Measurements from ENCODE around the gene LTBP1.

LTBP1 gene

DNA sequence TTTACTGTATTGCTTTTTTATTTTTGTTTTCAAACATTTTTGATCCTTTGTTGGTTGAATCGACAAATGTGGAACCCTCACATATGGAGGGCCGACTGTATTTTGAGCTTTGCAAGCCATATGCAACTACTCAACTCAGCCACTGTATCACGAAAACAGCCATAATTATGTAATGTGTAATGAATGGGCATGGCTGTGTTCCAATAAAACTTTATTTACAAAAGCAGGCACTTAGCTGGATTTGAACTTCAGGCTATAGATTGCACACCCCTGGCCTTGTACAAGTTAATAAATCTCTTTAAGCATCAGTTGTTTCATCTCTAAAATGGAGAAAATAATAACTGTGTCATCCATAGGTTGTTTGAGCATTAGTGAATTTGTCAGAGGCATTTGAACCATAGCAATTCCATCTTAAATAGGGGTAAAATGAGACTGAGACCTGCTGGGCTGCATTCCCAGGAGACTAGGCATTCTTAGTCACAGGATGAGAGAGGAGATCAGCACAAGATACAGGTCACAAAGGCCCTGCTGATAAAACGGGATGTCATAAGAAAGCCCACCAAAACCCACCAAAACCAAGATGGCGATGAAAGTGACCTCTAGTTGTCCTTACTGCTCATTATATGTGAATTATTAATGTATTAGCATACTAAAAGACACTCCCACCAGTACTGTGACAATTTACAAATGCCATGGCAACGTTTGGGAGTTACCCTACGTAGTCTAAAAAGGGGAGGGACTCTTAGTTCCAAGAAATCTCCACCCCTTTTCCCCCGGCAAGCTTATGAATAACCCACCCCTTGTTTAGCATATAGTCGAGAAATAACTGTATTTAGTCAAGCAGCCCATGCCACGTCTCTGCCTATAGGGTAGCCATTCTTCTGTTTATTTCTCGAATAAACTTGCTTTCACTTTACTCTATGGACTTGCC lies 13.7 kb upstream of the LTBP1 start:
- DNase-seq, result no peak

DNA sequence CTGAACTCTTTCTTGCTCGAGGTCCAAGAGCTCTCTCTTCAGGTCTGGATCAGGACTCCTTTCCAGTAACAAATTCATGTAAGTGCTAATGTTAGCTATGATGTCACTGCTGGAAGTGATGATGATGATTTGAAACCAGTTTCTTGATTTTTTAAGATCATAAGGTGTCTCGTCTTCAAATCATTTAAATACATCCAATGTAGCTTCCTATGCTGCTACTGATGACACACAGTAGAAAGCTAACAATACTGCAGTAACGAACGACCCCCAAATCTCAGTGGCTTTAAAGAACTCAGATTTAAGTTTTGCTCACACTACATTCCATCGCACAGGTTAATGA lies 13.0 kb upstream of the LTBP1 start:
- DNase-seq, result no peak

DNA sequence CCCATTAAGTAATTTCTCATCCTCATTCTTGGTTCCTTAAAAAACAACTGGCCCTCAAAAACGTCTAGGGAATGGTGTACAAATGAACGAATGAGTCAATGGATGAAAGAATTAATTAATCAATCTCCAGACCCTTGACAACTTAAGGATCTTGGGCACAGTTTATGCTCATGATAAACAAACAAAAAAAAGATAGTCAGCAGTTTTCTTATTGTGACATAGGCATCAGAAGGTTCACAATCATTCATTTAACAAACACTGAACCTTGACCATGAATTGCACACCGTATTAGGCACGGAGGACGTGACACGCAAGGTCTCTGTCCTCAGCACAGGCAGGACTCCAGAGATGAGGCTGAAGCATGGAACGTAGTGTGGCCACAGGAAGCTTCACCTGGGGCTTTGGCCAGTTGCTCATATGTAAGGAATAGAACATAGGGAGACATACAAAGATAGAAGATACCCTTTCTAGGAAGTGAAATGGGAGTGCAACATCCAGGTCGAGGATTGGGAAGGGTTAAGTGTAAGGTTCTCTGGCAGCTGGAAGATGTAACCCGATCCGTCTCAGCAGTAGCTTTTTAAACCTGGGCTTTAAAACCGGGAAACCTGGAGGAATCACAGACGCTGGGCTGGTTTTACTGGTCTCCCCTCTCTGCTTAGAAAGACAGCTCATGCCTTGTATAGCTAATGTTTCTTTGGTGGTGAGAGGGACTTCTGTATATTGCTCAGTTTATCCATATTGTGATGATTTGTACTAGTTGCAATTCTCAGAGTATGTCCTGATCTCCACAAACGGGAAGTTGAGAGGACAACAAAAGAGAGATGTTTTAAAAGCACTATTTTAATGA lies 8.9 kb upstream of the LTBP1 start:
- DNase-seq, result no peak

DNA sequence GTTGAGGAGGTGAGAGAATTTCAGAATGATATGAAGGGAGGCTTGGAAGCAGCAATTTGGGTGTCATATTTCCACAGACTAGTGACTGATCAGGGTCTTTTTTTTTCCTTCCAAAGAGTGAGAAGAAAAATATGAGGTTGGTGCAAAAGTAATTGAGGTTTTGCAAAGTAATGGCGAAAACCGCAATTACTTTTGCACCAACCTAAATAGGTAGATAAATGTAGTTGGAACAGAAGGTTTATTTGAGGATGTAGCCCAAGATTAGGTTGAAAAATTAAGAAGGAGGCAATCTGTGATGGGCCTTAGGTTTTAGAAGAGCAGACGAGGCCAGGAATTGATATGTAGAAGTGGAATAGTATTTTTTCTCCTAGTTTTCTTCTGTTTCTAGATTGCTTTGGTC lies 7.8 kb upstream of the LTBP1 start:
- DNase-seq, result no peak

DNA sequence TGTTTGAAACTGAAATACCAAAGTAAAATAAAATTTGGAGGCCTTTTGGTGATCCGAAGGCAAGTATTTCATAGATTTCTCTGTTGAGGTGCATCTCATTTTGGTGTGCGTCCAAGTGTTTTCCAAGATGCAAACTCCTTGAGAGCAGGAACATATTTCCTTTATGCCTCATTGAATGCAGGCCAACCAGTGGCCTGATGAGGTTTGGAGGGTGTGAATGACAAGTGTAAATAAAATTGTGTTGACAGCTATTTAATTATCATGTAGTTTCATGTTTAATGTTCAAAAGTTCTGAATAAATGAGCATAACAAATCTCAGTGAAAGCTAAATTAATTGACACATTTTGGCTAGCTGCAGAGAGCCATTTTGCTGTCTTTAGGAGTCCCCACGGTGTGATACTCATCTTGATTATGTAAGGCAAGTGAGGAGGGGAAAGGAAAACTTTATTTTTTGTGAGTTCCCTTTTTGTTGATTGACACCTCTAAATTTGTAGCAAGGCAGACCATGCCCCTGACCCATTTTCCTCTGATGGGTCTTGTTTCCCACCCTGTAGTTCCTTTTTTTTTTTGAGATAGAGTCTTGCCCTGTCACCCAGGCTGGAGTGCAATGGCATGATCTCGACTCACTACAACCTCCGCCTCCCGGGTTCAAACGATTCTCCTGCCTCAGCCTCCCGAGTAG lies 6.3 kb upstream of the LTBP1 start:
- no peak for DNase-seq

DNA sequence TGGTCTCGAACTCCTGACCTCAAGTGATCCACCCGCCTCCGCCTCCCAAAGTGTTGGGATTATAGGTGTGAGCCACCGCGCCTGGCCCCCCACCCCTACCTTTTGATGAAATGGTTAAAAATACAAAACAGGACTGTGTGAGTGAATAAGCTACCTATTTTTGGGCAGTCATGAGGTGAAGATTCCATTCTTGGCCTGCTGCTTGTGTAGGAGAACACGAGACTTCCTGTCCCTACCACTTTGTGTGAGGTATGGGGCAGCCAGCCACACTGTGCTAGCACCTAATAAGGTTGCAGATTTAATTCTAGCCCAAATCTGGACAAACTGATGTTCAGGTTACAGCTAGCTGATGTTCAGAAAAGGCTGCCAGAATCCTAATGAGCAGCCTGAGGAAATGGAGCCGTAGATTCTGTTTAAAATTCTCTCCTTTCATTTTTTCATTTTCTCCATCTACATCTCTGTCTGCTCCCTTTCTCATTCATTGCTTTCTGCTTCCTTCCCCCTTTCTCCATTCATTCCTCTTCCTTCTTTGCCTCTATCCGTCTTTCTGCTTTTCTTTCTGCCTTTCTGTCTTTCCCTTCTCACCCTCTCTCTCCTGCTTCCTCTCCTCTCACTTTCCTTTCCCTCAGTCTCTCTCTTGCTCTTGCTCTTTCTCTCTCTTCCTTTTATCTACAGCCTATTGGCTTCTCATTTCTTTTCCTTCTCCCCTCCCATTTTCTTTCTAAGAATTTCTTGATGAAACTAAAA lies 4.6 kb upstream of the LTBP1 start:
- DNase-seq, result no peak

DNA sequence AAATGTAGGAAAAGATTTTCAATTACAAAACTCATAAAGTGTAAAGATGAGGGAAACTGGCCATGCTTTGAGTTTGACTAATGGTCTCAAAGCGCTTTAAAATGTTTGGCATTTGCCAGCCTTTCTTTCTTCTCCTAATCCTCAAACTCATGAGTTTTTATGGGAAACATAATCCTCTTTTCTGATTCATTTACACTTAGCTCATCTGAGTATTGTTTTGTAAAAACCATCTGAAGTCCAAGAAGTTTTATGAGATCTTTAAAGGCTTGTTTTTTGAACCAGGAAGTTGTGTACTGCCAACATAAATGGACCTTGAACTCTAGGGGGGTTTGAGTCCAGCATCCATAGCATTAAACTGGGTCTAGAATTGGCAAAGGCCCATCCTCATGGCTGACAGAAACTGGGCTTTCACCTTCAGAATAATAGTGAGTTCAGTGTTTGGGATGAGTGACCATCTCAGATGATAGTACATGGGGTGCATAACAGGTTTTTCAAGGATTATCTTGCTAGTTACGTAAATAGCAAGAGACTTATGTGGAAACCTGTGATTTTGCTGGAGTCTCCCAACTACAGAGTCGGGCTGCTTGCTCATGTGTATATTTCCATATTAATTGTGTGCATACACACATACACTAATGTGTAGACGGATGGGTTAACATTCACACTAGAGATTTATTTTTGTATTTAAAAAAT lies 3.8 kb upstream of the LTBP1 start:
- no peak for DNase-seq

DNA sequence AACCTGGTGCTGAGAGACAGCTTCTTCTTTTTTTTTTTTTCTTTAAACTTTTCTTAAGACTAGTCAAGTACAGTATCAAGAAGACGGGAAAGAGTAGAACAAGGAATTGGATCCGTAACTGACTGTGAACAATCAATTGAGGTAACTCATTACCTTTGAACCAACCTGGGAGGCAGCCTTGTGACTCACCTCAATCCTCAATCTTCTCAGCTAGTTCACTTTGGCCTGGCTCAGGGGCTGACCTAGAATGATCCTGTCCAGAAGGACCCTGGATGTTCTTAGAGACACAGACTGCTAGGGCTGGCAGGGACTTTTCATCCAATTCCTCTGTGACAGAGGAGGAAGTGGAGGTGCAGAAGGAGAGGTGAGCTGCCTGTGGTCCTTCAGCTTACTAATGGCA lies 1.5 kb upstream of the LTBP1 start:
- DNase-seq, result no peak

DNA sequence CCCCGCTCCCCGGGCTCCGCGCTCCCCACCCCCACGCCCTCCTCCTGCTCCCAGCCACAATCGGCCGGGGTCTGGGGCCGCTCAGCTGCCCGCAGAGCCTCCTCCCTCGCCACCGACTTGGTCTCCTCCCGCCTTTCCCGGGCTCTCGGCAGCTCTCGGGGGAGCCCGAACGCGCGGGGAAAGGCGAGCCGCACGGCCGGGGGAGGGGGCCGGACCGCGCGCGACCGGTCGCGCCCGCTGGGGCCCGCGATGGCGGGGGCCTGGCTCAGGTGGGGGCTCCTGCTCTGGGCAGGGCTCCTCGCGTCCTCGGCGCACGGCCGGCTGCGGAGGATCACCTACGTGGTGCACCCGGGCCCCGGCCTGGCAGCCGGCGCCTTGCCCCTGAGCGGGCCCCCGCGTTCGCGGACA lies 327 bp downstream of the LTBP1 start:
- no peak for DNase-seq

DNA sequence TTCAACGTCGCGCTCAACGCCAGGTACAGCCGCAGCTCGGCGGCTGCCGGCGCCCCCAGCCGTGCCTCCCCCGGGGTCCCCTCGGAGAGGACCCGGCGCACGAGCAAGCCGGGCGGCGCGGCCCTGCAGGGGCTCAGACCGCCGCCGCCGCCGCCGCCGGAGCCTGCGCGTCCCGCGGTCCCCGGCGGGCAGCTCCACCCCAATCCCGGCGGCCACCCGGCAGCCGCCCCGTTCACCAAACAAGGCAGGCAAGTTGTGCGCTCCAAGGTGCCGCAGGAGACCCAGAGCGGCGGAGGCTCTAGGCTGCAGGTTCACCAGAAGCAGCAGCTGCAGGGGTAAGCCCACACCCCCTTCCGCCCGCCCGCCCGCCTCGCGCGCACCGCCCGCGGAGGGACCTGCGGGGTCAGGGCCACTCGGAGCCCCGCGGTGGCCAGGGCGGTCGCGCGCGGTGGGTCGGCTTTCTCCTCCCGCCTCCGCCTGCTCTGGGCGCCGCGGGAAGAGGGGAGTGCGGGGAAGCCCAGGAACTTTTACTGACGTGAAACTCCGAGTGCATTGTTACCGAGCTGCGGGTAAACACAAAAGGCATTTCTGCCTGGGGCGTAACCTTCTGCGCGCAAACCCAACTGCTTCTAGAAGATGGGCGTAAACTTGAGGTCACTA lies 861 bp downstream of the LTBP1 start:
- no peak for DNase-seq

DNA sequence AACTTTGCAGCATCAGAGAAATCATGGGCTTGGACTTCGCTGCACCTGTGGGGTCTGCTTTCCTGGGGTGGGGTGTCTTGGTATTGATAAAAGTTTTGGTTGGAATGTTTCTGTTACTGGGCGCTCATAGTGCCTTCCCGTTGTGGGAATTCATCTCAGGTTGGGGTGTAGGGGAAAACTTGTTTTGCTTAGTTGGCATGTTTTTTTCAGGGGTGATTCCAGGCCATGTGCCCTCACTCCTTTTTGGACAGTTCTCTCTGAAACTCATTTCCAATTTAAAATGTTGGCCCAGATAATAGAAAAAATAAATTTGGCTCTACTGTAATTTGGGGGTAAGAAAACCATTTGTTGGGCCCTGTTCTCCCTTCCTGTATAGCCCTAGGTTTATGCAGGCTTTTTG lies 1.5 kb downstream of the LTBP1 start:
- no peak for DNase-seq

DNA sequence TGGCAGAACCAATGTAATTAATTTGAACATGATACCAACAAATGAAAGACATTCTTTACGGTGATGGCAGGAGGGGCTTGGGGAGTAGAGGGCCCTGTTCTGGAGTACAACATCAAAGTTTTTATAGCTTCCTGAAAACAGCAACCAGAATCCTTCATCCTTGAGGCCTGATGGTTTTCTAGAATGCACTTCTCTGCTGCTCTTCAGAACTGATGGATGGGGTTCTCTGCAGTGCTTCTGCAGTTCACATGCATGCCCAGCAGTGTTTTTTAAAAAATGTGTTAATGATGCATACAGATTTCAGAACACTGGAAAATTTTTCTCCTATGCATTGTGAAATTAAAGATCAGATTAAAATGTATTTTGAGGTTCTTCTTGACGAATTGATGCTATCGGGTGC lies 2.5 kb downstream of the LTBP1 start:
- DNase-seq, result no peak

DNA sequence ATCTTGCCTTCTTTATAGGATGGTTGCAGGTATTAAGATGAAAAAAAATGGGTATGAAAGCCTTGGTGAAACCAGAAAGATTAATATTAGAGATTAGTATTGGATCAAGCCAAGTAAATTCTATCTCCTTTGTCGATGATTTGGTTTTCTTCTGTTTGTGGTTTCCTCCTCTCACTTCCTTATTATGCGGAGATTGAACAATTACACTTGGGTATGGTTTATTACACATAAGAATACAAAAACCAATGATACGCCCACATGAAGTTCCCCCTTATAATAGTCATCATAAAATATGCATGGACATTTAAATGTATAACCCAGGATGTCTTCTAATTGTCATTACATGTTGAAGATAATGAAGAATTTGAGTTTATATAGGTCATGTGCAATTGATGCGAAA lies 4.9 kb downstream of the LTBP1 start:
- DNase-seq, result no peak

DNA sequence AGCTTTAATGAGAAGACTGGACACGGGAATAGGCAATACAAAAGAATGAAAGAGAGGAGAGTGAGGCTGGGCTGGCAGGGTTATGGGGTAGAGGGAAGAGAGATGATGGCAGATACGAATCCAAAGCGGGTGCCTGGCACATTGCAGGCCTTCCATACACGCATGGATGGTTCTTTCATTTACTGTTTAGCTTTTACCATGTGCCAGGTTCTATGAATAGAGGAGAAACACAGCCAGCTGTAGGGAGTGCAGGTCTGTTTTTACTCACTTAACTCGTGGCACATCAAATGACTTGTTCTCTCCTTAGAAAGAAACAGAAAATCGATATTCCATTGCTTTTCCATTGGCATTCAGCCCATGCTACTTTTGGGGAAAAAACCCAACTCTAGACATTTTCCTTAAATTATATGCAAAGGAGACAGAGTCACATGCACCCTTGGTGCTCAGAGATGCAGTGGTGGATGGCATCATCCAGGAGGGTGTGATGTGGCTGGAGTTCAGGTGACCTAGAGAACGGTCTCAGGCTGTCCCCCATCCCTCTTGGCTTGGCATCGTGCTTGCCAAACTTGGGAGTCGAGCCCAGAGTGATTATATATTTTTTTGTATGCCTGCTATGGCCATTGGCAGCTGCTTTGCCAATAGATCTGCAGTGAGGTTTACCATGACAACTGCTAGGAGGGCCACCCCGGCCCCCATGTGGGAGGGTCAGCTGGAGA lies 6.2 kb downstream of the LTBP1 start:
- DNase-seq, result no peak

DNA sequence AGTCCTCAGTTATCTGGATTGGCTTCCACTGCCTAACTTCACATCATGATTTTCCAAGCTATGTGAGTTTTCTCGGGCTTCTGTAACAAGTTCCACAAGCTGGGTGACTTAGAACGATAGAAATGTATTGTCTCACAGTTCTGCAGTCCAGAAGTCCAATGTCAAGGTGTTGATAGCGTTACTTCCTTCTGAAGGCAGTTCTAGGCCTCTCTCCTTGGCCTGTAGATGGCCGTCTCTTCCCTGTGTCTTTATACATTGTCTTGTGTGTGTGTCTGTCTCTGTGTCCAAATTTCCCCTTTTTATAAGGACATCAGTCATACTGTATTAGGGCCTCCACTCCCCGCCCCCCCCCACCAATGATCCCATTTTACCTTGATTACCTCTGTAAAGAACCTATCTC lies 7.5 kb downstream of the LTBP1 start:
- DNase-seq, result no peak

DNA sequence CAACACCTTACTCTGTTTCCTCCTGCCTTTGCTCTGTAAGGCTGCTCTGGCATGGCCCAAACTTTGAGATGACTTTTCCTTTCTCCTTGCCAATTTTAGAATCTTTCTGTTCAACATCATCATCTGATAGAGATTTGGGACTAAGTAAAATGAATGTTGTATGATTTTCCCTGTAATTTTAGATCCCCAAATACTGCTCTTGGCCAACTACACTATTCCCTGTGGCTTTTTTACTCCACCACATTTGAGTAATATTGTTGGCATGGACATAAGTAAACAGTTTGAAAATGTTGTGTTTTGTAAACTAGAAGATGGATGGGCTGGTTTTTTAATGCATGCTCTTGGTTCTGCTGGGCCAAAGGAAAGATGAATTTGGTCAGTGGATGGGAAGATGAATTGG lies 12.1 kb downstream of the LTBP1 start:
- no peak for DNase-seq

DNA sequence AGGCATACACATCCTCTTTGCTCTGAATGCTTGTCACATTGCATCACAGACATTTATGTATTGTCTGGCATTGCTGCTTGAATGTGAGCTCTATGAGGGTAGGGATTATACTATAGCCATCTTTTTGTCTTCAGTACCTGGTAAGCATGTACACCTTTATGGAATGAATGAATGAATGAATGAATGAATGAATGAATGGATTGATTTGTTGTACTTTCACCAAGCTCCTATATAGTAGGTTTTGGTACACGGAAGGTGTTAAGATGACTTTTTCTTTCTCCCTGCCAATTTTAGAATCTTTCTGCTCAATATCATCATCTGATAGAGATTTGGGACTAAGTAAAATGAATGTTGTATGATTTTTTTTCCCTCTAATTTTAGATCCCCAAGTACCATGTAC lies 13.5 kb downstream of the LTBP1 start:
- no peak for DNase-seq

DNA sequence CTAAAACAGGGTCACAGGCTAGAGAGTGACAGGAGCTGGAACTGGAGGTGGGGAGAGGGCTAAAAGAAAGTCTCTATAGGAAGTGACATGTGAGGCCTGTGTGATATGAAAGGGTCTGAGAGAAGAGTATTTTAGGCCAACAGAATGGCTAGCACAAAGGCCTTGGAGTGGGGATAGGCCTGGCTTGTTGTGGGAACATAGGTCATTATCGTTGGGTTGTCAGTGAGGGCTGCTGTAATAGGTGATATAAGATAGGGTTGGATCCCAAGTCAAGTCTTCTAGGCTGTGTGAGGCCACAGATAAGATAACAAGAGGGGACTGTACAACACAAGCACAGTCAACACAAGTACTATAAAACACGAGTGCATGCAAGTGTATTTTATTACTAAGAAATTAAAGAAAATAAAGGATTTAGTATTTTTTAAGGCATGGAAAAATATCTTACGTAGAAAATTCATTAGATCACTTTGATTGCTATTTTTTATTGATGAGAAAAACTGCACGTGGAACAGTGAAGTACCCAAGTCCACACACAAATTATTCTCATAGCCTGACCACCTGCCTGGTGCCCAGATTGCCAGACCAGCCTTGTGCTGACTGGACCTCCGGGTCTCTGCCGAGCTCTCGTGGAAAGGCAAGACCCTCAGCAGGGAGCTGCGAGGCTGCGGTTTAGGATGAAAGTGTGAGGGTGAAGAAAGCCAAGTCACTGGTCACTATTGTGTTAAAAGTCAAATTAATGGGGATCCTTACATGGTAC lies 14.1 kb downstream of the LTBP1 start:
- no peak for DNase-seq

DNA sequence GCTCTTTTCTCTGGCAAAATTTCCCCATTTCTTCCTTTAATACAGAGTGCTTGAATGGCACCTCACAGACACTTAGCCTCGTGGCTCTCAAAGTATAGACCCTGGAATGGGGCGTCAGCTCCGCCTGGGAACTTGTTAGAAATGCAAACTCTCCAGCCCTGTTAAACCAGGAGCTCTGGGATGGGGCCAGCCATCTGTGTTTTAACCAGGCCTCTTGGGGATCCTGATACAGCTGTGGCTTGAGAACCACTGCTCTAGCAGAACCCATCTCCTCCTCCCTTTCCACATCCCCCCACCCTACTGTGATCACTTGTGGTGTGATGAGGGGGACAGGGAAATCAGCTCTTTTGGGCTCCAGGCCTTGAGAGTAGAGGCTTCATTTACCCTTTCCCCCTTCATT lies 15.9 kb downstream of the LTBP1 start:
- no peak for DNase-seq

DNA sequence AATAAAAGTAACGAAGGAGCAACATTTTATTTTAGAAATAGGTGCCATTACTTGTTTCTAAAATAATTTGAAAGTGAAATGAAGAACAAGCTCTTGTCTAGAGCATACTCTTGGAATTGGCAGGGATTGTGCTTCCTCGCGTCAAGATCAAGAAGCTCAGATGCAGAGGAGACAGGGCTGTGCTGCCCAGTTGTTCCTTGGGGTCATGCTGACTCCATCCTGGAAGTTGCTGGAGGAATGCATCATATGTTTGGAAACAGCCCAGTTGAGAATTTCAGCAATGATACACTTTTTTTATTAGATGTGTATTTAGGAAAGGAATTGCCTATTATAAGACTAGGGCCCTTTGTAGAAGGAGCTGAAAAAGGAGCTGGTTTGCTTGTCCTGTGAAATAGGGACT lies 17.2 kb downstream of the LTBP1 start:
- DNase-seq, result no peak

Measured in effector CD4-positive, alpha-beta T cell (primary cell).